ENCODE results near the gene OTOF.

Gene OTOF

GRCh38 chr2:26455037-26455669 lies 22.8 kb downstream of the OTOF start:
- no peak for DNase-seq (ENCODE audit: low read depth, low spot score)
- TF ChIP-seq, protein P1, sequence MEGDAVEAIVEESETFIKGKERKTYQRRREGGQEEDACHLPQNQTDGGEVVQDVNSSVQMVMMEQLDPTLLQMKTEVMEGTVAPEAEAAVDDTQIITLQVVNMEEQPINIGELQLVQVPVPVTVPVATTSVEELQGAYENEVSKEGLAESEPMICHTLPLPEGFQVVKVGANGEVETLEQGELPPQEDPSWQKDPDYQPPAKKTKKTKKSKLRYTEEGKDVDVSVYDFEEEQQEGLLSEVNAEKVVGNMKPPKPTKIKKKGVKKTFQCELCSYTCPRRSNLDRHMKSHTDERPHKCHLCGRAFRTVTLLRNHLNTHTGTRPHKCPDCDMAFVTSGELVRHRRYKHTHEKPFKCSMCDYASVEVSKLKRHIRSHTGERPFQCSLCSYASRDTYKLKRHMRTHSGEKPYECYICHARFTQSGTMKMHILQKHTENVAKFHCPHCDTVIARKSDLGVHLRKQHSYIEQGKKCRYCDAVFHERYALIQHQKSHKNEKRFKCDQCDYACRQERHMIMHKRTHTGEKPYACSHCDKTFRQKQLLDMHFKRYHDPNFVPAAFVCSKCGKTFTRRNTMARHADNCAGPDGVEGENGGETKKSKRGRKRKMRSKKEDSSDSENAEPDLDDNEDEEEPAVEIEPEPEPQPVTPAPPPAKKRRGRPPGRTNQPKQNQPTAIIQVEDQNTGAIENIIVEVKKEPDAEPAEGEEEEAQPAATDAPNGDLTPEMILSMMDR (IDR thresholded peaks at IDR 0.05; ENCODE audit: low read depth, low read length) = no peak
- in situ Hi-C loops (cut with HindIII; ENCODE audit: low sequenced_read_pairs) = no loop called here
- H3K4me3 ChIP-seq (ENCODE audit: low read depth, low read length) = no peak overlapping the region

- DNase-seq (ENCODE audit: low read depth, low spot score) = no peak
- in situ Hi-C loops (cut with HindIII; ENCODE audit: low sequenced_read_pairs) = no loop called here
Measured at GRCh38 chr2:26454561-26455001, 23.3 kb downstream of the OTOF start.

GRCh38 chr2:26453421-26454329 lies 24.2 kb downstream of the OTOF start:
- no peak for DNase-seq (ENCODE audit: low read depth, low spot score)
- in situ Hi-C loops (cut with HindIII; ENCODE audit: low sequenced_read_pairs) = no loop called here
- TF ChIP-seq, protein P1 (IDR thresholded peaks at IDR 0.05; ENCODE audit: low read depth, low read length) = no peak
- no peak overlapping the region for H3K4me3 ChIP-seq (ENCODE audit: low read depth, low read length)

More at GRCh38 chr2:26454561-26455001, 23.3 kb downstream of the OTOF start:
- TF ChIP-seq, protein P1 (IDR thresholded peaks at IDR 0.05; ENCODE audit: low read depth, low read length) = no peak
- H3K4me3 ChIP-seq (ENCODE audit: low read depth, low read length) = no peak overlapping the region

GRCh38 chr2:26451700-26452099 lies 26.2 kb downstream of the OTOF start:
- in situ Hi-C loops (cut with HindIII; ENCODE audit: low sequenced_read_pairs) = no loop called here
- H3K4me3 ChIP-seq (ENCODE audit: low read depth, low read length) = no peak overlapping the region
- TF ChIP-seq, protein P1 (IDR thresholded peaks at IDR 0.05; ENCODE audit: low read depth, low read length) = no peak
- DNase-seq (ENCODE audit: low read depth, low spot score) = no peak

- TF ChIP-seq, protein P1 (IDR thresholded peaks at IDR 0.05; ENCODE audit: low read depth, low read length) = no peak
- in situ Hi-C loops (cut with HindIII; ENCODE audit: low sequenced_read_pairs) = no loop called here
Measured at GRCh38 chr2:26450031-26450635, 27.8 kb downstream of the OTOF start.

GRCh38 chr2:26449278-26450030 lies 28.5 kb downstream of the OTOF start:
- DNase-seq (ENCODE audit: low read depth, low spot score) = no peak
- no peak overlapping the region for H3K4me3 ChIP-seq (ENCODE audit: low read depth, low read length)
- in situ Hi-C loops (cut with HindIII; ENCODE audit: low sequenced_read_pairs) = no loop called here
- TF ChIP-seq, protein P1 (IDR thresholded peaks at IDR 0.05; ENCODE audit: low read depth, low read length) = no peak

More at GRCh38 chr2:26450031-26450635, 27.8 kb downstream of the OTOF start:
- no peak overlapping the region for H3K4me3 ChIP-seq (ENCODE audit: low read depth, low read length)
- no peak for DNase-seq (ENCODE audit: low read depth, low spot score)
